ENCODE data around the gene HECW1. TPM values are rescaled to one million over a fixed set of nuclear protein-coding genes. Genes with fewer than 3 reads are reported as not detected.
A peak's percentile ranks its signal among the peaks of the same experiment; 100 is the strongest.
"Not testable (repeated sequence)": the region's sequence is repeated elsewhere in the genome, so short reads cannot be mapped to it uniquely, and the experiment has no call there.

HECW1 gene
- not detected in 2 replicates for total RNA-seq (2014; rRNA removed; shearing (Covaris generic))

DNA sequence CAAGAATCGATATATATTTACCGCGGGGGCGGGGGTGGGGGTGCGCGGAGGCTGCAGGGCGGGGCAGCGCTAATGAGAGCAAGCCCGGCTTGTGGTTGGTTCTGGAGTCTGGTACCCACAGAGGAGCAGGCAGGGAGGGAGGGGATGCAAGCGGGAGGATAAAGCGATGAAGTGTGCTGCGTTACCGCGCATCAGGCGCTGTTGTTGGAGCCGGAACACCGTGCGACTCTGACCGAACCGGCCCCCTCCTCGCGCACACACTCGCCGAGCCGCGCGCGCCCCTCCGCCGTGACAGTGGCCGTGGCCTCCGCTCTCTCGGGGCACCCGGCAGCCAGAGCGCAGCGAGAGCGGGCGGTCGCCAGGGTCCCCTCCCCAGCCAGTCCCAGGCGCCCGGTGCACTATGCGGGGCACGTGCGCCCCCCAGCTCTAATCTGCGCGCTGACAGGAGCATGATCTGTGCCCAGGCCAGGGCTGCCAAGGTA lies at the start of gene HECW1:
Gene HECW1, plus strand, starts transcription at position 189 of the 482 bp plus-strand sequence. CDS start 131,259 bp downstream, outside the sequence.
- DNase-seq (ENCODE audit: low spot score), result no peak

DNA sequence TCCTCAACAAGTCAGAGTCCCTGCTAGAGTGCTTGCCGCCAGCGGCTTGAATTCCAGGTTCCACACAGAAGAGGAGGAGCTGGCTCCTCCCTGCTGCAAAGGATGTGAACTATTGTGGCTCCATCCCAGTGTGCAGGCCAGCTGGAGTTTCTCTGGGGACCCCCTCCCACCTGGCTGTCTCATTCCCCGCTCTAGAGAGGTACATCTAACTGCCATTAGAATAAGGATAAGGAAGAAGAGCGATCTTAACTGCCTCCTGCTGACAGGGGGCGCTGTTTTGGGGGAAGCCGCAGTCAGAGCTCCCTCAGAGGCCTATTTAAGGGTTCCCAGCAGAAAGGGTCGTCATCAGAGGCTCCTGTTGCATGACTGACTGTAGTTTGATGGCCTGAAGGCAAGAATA lies 40.8 kb upstream of the HECW1 start:
- DNase-seq (ENCODE audit: low spot score), result peak; percentile 6

GRCh38 chr7:43072530-43072929 lies 39.9 kb upstream of the HECW1 start:
- no peak for DNase-seq (ENCODE audit: low spot score)

DNA sequence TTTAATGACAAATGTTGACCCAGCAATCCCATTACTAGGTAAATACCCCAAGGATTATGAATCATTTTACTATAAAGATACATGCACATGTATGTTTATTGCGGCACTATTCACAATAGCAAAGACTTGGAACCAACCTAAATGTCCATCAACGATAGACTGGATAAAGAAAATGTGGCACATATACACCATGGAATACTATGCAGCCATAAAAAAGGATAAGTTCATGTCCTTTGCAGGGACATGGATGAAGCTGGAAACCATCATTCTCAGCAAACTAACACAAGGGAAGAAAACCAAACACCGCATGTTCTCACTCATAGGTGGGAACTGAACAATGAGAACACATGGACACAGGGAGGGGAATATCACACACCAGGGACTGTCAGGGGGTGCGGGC lies 38.6 kb upstream of the HECW1 start:
- DNase-seq (ENCODE audit: low spot score), result not testable (repeated sequence)

GRCh38 chr7:43076189-43076605 lies 36.2 kb upstream of the HECW1 start:
- no peak for DNase-seq (ENCODE audit: low spot score)

GRCh38 chr7:43076606-43077005 lies 35.8 kb upstream of the HECW1 start:
- no peak for DNase-seq (ENCODE audit: low spot score)

DNA sequence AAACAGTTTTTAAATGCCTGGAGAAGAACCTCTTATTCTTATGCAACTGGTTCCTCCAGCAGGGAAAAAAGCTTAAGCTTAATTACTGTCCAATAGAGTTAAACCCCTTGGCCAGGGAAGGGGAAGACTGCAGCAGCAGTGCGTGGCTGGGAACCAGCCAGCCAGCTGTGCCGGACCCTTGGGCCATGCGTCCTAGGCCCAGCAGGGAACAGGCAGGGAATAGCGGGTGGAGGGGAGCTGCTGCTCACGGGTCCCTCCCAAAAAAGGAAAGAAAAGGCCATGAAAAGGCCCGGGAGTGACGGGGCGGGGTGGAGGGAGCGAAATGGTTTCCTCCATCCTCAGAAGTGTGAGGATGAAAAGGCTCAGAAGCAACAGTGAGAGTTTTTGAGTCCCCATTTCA lies 35.2 kb upstream of the HECW1 start:
- no peak for DNase-seq (ENCODE audit: low spot score)

- DNase-seq (ENCODE audit: low spot score), result peak; percentile 13
These were observed 34.6 kb upstream of the HECW1 start for GRCh38 chr7:43077732-43078391.

DNA sequence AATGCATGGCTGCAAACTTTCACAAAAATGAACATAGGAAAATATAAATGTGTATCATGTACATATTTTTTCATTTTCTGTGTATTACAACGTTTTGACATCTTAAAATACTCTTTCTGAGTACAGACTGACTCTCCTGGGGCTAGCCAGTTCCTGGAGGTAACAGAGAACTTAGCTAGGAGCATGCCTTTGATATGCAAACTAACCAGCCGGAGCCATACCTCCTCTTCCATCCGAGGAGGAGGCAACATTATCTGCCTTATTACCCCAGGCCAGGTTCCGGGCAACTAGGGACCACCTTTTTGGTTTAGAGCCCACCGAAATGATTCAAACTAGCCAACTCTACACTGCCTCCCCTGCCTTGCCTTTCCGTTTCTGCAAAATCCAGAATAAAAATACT lies 33.7 kb upstream of the HECW1 start:
- no peak for DNase-seq (ENCODE audit: low spot score)

DNA sequence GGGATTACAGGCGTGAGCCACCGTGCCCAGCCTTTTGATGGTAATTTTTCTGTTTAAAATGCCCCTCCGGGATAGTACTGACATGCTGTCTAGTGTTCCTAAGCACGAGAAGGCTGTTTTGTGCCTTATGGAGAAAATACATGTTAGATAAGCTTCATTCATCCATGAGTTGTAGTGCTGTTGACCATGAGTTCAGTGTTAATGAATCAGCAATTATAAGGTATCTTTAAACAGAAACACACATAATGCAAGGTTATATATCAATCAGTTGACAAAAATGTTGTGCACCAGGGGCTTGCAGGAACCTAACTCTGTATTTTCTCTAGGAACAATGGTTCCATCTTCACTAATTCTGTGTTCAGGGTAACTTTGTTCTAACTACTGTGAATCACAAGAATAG lies 30.8 kb upstream of the HECW1 start:
- no peak for DNase-seq (ENCODE audit: low spot score)

DNA sequence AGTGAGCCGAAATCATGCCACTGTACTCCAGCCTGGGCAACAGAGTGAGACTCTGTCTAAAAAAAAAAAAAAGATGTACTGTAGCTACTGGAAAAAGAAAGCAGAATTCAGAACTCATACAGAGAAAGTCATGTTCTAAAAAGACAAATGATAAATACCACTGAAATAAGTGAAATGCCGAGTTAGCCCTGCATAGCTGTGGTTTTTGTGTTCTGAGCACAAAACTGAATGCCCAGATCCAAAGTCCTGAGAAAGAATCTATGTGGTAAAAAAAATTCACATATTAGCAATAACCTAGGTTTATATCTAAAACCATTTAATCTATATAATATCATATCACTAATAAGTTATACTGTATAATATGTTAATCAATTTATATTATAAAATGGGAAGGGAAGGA lies 29.3 kb upstream of the HECW1 start:
- no peak for DNase-seq (ENCODE audit: low spot score)

- no peak for DNase-seq (ENCODE audit: low spot score)
These were observed 27.4 kb upstream of the HECW1 start for GRCh38 chr7:43085017-43085416.

DNA sequence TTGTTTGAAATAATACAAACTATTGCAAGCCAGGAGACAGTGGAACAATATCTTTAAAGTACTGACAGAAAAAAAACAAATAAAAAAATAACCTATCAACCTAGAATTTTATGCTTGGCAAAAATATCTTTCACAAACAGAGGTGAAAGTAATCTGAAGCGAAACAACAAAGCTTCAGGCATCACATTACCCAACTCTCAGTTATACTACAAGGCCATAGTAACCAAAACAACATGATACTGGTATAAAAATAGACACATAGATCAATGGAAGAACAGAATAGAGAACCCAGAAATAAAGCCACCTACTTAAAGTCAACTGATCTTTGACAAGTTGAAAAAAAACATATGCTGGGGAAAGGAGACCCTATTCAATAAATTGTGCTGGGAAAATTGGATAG lies 26.5 kb upstream of the HECW1 start:
- no peak for DNase-seq (ENCODE audit: low spot score)

- DNase-seq (ENCODE audit: low spot score), result no peak
These were observed 19.6 kb upstream of the HECW1 start for GRCh38 chr7:43092819-43093218.

DNA sequence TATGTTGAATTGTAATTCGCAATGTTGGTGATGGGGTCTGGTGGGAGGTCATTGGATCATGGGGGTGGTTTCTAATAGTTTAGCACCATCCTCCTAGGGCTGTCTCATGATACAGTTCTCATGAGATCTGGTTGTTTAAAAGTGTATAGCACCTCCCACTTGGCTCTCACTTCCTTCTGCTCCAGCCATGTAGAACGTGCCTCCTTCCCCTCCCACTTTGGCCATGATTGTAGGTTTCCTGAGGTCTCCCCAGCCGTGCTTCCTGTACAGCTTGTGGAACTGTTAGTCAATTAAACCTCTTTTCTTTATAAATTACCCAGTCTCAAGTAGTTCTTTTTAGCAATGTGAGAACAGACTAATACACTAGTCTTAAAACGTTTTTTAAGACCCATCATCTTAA lies 15.6 kb upstream of the HECW1 start:
- DNase-seq (ENCODE audit: low spot score), result no peak

DNA sequence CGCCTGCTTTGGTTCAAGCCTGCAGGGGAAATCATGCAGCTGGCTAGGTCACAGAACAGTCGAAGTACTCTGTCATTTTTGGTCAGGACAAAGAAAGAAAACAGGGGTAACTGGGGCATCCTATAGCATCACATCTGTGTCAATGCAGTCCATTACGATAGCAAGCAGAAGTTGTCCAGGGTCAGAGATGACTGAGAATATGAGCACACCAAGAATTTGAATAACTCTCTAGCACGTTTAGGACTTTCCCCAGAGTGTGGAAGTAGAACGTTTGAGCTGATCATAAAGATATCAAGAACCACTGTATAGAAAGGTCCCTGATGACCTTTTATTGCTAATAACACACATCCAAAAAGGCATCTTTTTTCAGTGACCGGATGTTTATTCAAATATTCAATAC lies 12.7 kb upstream of the HECW1 start:
- DNase-seq (ENCODE audit: low spot score), result no peak

DNA sequence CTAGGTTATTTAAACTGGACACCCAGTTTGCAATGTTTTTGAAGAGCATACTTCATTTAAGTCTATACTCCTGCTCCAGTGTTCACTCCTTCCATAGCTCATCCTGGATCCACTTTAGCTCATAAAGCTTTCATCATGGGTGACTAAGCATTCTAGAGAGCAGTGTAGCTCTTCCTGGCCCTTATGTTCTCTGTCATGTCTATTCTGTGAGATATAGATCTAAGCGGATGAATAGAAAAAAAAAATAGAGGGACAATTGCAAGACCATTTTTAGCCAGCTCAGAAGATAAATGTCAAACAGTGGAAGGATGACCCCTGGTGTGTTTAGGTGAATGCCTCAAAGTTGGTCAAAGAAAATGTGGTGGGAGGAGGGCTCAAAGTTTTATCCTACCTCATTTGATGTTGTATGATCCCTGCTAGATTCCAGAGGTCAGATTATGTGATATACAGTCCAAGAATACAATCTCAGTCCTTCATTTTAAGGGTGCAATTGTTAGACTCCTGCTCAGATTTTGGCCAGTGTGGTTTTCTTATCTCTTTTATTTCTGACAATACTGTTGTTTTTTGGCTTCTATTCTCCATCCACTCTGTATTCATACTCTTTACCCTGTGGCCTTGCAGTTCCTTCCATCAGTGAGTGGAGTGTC lies 7.5 kb upstream of the HECW1 start:
- no peak for DNase-seq (ENCODE audit: low spot score)

DNA sequence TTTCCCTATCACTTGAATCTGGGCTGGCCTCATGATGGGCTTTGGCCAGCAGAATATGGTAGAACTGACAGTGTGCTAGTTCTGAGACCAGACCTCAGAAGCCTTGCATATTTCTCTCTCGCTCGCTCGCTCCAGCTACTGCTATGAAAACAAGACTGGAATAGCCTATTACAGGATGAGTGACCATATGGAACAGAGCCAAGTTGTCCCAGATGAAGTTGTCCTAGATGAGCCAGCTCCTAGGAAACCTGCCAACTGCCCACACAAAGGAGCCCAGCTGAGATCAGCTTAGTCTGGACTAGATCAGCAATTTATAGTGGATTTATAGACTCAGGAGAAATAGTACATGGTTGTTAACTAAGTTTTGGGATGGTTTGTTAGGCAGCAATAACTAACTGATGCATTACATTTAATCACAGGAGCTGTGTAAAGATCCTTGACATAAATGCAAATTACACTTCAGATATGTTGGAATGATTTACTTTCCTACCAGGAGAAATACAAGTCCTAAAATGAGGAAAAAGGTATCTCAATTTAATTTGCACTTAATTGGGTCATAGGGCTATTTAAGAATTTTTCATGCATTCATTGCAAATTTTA lies 6.8 kb upstream of the HECW1 start:
- no peak for DNase-seq (ENCODE audit: low spot score)

GRCh38 chr7:43108255-43109011 lies 4.0 kb upstream of the HECW1 start:
- DNase-seq (ENCODE audit: low spot score), result peak; percentile 82

- DNase-seq (ENCODE audit: low spot score), result no peak
These were observed 1.5 kb upstream of the HECW1 start for GRCh38 chr7:43110791-43111535.
